ELF-1 (cell line): Measurements from ENCODE around the gene AKAP10.
A peak's percentile ranks its signal among the peaks of the same experiment; 100 is the strongest.
"Not testable (repeated sequence)": the region's sequence is repeated elsewhere in the genome, so short reads cannot be mapped to it uniquely, and the experiment has no call there.

Experiments used
- DNase-seq: peaks from one replicate; pipeline ENCODE4 v3.0.0-alpha.2; 2016; ENCODE audit warnings: low read depth, low spot score

Gene AKAP10

DNA sequence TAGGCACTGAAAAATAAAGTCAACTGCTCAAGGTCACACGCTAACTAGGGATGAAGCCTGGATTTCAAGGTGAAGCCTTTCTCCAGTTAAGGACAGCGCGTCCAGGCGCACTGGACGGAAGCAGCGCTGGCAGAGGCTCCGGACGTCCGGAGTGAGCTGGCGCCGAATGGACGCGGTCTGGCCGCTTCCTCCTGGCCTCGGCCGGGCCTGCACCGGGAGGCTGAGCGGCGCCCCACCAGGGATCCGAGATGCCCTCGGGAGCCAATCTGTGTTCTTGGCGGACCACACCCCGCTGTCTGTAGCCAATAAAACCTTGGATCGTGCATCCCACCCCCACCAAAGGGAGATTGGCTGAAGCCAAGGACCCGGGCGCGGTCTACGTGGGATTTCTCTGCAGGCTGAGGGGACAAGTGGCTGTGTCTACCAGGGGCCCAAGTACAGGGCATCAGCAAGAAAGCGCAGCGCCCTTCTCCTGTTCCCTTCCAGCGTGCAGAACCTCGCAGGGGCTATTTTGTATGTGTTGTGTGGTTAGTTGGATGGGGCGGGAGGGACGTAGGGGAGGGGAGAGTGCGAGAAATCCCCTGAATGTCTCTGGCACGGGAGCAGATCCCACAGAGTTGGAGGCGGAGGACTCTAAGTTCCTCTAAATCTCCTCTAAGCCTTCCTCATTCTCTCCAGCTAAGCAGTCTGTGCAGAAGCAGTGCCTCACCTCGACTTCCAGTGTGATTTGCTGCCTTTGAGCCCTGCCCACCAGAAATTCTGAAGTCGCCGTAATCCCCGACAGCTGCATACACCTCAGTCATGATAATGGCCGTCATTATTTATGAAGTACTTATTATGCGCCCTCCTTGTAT lies 2.5 kb upstream of the AKAP10 start:
- DNase-seq, result peak; percentile 71

DNA sequence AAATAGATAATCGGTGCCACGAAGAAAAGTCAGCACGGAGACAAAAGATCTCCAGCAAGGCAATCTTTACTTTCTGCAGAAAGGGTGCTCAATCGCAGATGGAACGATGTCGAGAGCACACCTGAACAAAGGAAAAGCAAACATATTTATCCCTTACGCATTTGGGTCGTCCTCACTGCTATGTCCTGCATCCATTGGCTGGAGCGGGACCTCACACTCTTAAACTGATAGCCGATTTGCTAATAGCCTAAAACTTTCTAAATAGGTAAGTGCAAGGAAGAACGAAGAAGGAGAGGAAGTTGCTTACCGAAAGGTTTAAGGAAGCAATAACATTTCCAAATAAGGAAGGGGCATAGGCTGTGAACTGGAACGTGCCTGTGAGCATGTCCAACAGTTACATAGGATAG lies 1.2 kb upstream of the AKAP10 start:
- no peak for DNase-seq

DNA sequence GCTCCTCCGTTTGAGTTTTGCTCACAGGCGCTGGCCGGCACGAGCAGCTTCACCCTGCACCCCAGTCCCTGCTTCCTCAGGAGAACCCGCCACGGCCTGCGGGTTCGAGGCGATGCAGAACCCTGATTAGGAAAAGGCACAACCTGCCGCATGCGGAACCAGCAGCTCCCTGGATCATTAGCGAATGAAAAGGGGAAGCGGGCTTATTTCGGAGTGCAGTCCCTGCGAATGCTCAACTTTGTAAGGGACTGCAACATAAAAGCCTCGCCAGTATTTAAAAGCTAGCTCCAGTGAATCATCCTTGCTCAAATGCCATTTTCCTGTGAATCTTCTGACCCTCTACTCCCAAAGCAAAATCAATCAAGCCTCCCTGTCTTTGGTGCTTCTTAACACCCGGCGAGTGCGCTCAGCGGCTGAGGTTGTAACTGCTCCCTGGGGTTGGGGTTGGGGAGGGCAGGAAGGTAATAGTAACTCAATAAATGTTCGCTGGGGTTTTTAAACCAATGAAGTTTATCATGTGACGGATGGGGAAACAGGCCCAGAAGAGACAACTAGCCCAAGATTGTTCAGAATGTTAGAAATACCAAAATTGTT lies 678 bp upstream of the AKAP10 start:
- no peak for DNase-seq

DNA sequence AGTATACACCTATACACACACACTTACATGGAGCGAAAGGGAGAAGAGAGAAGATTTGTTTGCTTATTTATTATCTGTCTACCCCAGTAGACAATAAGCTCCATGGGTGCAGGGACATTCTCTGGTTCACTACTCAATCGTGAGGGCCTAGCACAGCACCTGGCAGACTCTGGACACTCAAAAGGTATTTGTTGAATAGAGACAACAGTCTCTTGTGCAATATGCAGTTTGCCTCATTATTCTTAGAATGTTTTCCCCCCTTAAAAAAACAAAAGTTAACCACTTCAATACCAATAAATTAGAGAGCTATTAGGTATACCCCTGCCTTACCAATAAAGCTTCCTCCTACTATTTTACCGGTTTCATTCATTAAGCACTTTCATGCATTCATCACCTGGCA lies 2.0 kb downstream of the AKAP10 start:
- DNase-seq, result no peak

DNA sequence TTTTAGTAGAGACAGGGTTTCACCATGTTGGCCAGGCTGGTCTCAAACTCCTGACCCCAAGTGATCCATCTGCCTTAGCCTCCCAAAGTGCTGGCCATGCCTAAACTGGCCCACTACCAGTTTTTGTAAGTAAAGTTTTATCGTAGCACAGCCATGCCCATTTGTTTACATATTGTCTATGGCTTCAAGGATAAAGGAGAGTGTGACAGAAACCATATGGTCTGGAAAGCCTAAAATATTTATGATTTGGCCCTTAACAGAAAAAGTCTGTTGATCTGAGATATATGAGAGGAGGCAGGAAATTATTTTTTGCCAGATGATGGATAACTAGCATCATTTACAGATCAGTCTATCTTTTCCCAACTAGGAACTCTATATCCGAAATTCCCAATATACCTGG lies 4.5 kb downstream of the AKAP10 start:
- no peak for DNase-seq

DNA sequence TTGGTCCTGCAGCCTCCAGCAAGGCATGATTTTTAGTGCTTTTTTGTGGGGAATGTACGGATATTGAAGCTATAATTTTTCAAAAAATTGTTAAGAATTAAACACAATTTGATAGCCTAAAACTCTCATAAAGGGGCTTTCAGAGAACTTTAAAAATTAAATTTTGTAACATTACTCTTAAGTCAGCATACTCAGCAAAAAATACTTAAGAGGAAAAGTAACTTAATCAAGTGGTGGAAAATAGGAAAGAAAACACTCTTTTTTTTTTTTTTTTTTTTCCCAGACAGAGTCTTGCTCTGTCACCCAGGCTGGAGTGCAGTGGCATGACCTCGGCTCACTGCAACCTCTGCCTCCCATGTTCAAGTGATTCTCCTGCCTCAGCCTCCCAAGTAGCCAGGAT lies 14.7 kb downstream of the AKAP10 start:
- not testable (repeated sequence) for DNase-seq

- peak; percentile 56 for DNase-seq
These were observed 19.6 kb downstream of the AKAP10 start for GRCh38 chr17:19958023-19958422.

GRCh38 chr17:19955099-19955498 lies 22.5 kb downstream of the AKAP10 start:
- DNase-seq, result no peak

DNA sequence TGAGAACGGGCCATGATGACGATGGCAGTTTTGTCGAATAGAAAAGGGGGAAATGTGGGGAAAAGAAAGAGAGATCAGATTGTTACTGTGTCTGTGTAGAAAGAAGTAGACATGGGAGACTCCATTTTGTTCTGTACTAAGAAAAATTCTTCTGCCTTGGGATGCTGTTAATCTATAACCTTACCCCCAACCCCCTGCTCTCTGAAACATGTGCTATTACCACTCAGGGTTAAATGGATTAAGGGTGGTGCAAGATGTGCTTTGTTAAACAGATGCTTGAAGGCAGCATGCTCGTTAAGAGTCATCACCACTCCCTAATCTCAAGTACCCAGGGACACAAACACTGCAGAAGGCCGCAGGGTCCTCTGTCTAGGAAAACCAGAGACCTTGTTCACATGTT lies 26.2 kb downstream of the AKAP10 start:
- DNase-seq, result not testable (repeated sequence)

DNA sequence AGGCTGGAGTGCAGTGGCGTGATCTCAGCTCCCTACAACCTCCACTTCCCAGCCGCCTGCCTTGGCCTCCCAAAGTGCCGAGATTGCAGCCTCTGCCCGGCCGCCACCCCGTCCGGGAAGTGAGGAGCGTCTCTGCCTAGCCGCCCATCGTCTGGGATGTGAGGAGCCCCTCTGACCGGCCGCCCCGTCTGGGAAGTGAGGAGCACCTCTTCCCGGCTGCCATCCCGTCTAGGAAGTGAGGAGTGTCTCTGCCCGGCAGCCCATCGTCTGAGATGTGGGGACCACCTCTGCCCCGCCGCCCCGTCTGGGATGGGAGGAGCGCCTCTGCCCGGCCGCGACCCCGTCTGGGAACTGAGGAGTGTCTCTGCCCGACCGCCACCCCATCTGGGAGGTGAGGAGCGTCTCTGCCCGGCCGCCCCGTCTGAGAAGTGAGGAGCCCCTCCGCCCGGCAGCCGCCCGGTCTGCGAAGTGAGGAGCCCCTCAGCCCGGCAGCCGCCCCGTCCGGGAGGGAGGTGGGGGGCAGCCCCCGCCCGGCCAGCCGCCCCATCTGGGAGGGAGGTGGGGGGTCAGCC lies 26.9 kb downstream of the AKAP10 start:
- not testable (repeated sequence) for DNase-seq

- DNase-seq, result peak; percentile 3
These were observed 29.3 kb downstream of the AKAP10 start for GRCh38 chr17:19948116-19948943.

GRCh38 chr17:19946921-19947320 lies 30.7 kb downstream of the AKAP10 start:
- no peak for DNase-seq

DNA sequence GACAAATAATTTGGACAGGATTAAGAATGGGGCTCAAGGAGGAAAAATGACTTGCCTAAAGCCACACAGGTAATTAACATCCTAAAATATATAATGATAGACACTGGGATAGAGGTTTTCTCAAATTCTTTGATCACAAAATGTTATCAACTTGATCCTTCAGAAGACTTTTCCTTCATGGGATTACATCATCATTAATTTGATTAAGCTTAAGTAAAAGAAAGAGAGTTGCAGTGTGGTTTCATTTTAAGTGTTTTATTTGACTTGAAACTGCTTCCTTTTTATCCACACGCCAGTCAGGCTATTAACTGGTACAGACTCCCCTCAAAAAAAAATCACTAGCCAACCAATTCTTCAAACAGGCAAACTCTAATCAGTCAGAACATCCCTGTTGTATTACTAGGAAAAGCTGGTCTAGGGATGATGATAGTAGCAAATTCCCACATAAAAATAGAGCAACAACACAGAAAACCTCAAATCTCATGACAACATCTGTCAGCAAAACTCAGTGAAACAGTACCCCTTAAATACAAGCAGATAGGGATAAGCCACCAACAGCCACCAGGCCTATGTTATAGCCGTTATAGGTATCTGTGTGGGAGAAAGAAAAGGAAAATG lies 32.5 kb downstream of the AKAP10 start:
- no peak for DNase-seq

DNA sequence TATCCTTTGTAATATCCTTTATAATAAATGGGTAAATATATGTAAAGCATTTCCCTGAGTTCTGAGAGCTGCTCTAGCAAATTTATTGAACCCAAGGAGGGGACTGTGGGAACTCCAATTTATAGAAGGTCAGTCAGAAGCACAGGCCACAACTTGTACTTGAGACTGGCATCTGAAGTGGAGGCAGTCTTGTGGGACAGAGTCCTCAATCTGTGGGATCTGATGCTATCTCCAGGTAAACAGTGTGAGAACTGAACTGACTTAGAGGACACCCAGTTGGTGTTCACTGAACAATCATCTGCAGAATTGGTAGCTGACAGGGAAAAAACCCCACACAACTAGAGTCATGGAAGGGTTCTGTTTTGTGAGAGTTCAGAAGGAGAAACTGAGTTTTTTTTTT lies 34.0 kb downstream of the AKAP10 start:
- DNase-seq, result no peak

- DNase-seq, result peak; percentile 14
These were observed 34.6 kb downstream of the AKAP10 start for GRCh38 chr17:19943026-19943425.

DNA sequence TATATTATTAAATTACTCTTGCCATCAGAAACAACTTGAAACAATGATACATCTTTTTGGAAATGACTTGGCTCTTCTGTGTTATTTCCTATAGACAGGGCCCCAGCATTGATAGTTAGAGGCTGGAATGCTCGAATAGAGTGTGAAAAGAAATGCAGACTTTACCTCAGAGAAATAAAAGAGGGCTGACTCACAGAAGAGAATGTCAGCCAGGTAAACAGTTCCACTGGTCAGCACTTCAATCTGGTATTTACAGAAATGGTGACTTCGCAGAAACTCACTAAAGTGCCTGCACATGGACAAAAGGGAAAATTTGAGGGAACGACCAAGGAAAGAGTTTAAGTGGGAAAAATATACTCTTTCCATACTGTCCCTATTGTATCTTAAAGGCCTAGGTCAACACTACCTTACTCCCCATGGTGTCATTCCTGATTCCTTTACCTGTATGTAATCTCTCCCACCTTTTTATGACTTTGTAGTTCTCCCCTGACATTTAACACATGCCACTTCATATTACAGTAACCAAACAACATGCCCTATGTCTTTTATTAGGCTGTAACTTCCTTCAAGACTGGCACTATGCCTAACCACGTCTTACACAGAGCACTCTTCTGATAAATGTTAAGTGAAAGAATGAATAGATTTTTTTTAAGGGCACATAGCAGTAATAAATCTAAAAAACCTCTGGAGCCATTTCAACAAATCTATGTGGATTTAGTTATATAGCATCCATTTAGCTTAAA lies 36.7 kb downstream of the AKAP10 start:
- no peak for DNase-seq

GRCh38 chr17:19939993-19940721 lies 37.5 kb downstream of the AKAP10 start:
- no peak for DNase-seq

DNA sequence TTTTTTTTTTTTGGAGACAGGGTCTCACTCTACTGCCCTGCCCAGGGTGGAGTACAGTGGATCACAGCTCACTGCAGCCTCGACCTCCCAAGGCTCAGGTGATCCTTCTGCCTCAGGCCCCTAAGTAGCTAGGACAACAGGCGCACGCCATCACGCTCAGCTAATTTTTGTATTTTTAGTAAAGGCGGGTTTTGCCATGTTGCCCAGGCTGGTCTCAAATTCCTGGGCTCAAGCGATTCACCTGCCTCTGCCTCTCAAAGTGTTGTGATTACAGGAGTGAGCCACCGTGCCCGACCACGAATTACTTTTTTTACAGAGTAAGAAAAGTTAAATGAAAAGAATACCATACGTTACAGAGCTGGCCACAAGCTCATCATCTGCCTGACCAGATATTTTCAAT lies 38.9 kb downstream of the AKAP10 start:
- no peak for DNase-seq

DNA sequence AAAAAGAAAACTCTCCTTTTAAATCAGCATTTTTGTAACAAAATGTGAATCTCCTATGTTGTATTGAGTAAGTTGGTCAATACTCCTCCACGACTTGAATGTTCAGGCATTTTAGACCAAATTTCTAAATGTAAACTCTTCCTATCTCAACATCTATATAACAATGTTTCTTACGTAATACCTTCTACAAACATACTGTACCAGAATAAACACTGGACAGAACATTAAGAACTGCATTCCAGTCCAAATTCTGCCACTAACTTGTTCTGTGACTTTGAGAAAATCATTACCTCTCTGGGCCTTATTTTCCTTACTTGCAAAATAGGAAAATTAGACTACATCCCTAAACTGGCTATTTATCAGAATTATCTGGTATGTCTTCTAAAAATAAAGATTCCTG lies 40.1 kb downstream of the AKAP10 start:
- no peak for DNase-seq

- no peak for DNase-seq
These were observed 42.5 kb downstream of the AKAP10 start for GRCh38 chr17:19935169-19935568.
